Measurements from ENCODE around the gene SLC23A2. TPM values are rescaled to one million over a fixed set of nuclear protein-coding genes. Genes with fewer than 3 reads are reported as not detected.

Gene SLC23A2
- polyA plus RNA-seq, 1 donor from 2014 or later = 38.3 TPM

DNA sequence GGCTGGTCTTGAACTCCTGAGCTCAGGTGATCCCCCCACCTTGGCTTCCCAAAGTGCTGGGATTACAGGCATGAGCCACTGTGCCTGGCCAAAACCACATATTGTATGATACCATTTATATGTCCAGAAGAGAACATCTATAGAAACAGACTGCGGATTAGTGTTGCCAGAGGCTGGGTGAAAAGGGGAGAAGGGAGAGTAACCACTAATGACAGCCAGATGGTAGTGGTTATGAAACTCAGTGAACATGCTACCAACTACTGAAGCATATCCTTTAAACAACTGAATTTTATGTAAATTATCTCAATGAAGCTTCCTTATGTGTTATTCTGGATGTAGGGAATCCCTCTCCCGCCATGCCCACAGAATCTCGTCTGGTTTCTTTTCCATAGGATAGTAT, 15.7 kb downstream of the SLC23A2 start:
- no peaks in the 10 kb centered on the region for H3K9me3 ChIP-seq (ENCODE audit: low read length)
- no peaks in the 10 kb centered on the region for H3K27me3 ChIP-seq (ENCODE audit: insufficient read depth, low read depth, low read length)
- no peak overlapping the region for H3K4me2 ChIP-seq (ENCODE audit: low read length)
- H3K79me2 ChIP-seq (replicated peaks; ENCODE audit: insufficient read depth, low read length) = peaks cover 5% of the 10 kb centered on the region
- H3K9ac ChIP-seq (ENCODE audit: low read length) = no peak overlapping the region
- no peak for TF ChIP-seq MXI1 (conservative IDR thresholded peaks at IDR 0.05; ENCODE audit: poor library complexity, severe bottlenecking)
- TF ChIP-seq EP300 (conservative IDR thresholded peaks at IDR 0.05; ENCODE audit: poor library complexity, severe bottlenecking) = no peak
- no peak for TF ChIP-seq CTCF (IDR thresholded peaks at IDR 0.05; ENCODE audit: poor library complexity, severe bottlenecking)
- no peak for TF ChIP-seq RAD21 (conservative IDR thresholded peaks at IDR 0.05)
- TF ChIP-seq REST (IDR thresholded peaks at IDR 0.05; ENCODE audit: borderline replicate concordance) = no peak
- TF ChIP-seq POLR2AphosphoS5 (IDR thresholded peaks at IDR 0.05) = no peak
- TF ChIP-seq EZH2 (IDR thresholded peaks at IDR 0.05; ENCODE audit: borderline replicate concordance, insufficient read depth, low read length, poor library complexity, severe bottlenecking) = no peak
- no peak for TF ChIP-seq SMC3 (conservative IDR thresholded peaks at IDR 0.05; ENCODE audit: poor library complexity)
- TF ChIP-seq TAF1 (IDR thresholded peaks at IDR 0.05; ENCODE audit: low read depth) = no peak
- H2AFZ ChIP-seq (ENCODE audit: low read depth, low read length) = no peak overlapping the region
- no peaks in the 10 kb centered on the region for H4K20me1 ChIP-seq (ENCODE audit: insufficient read depth)
- H3K4me3 ChIP-seq (ENCODE audit: low read length) = no peak overlapping the region
- no peaks in the 10 kb centered on the region for H3F3A ChIP-seq (ENCODE audit: insufficient read depth, low read length, poor library complexity, severe bottlenecking)
- H3K36me3 ChIP-seq (ENCODE audit: insufficient read depth, low read length) = no peaks in the 10 kb centered on the region
- no peak overlapping the region for H3K27ac ChIP-seq (ENCODE audit: low read length)
- no peaks in the 10 kb centered on the region for H3K9me2 ChIP-seq (ENCODE audit: insufficient read depth, low read length)

DNA sequence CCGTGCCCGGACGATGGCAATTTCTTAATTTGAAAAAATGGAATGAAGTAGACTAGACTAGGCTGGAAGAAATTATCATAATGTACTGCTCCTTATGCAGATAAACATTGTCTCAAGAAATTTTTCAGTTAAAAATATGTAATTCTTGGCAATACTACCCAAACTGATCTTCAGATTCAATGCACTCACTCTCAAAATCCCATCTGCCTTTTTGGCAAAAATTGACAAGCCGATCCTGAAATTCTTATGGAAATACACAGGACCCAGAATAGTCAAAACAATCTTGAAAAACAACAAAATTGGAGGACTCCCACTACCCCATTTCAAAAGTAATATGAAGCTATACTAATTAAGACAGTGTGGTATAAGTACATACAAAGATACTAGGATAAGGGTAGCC, 19.0 kb downstream of the SLC23A2 start:
- H3K9me3 ChIP-seq (ENCODE audit: low read length) = no peaks in the 10 kb centered on the region
- H3F3A ChIP-seq (ENCODE audit: insufficient read depth, low read length, poor library complexity, severe bottlenecking) = no peaks in the 10 kb centered on the region
- H3K9me2 ChIP-seq (ENCODE audit: insufficient read depth, low read length) = no peaks in the 10 kb centered on the region
- H3K36me3 ChIP-seq (ENCODE audit: insufficient read depth, low read length) = no peaks in the 10 kb centered on the region
- peaks cover 5% of the 10 kb centered on the region for H3K79me2 ChIP-seq (replicated peaks; ENCODE audit: insufficient read depth, low read length)
- no peak overlapping the region for H3K4me2 ChIP-seq (ENCODE audit: low read length)
- H3K4me3 ChIP-seq (ENCODE audit: low read length) = no peak overlapping the region
- no peak overlapping the region for H3K9ac ChIP-seq (ENCODE audit: low read length)
- H2AFZ ChIP-seq (ENCODE audit: low read depth, low read length) = no peak overlapping the region
- TF ChIP-seq EZH2 (IDR thresholded peaks at IDR 0.05; ENCODE audit: borderline replicate concordance, insufficient read depth, low read length, poor library complexity, severe bottlenecking) (no peak), EP300 (conservative IDR thresholded peaks at IDR 0.05; ENCODE audit: poor library complexity, severe bottlenecking) (no peak), CTCF (IDR thresholded peaks at IDR 0.05; ENCODE audit: poor library complexity, severe bottlenecking) (no peak), RAD21 (conservative IDR thresholded peaks at IDR 0.05) (no peak), SMC3 (conservative IDR thresholded peaks at IDR 0.05; ENCODE audit: poor library complexity) (no peak), REST (IDR thresholded peaks at IDR 0.05; ENCODE audit: borderline replicate concordance) (no peak), MXI1 (conservative IDR thresholded peaks at IDR 0.05; ENCODE audit: poor library complexity, severe bottlenecking) (no peak), POLR2AphosphoS5 (IDR thresholded peaks at IDR 0.05) (no peak), TAF1 (IDR thresholded peaks at IDR 0.05; ENCODE audit: low read depth) (no peak)
- no peaks in the 10 kb centered on the region for H4K20me1 ChIP-seq (ENCODE audit: insufficient read depth)
- no peak overlapping the region for H3K27ac ChIP-seq (ENCODE audit: low read length)
- H3K27me3 ChIP-seq (ENCODE audit: insufficient read depth, low read depth, low read length) = no peaks in the 10 kb centered on the region

Measured in neural cell (in vitro differentiated cells).